Erythroblast (primary cell): ENCODE measurements around the gene TAAR1.
"Not testable (repeated sequence)": the region's sequence is repeated elsewhere in the genome, so short reads cannot be mapped to it uniquely, and the experiment has no call there.

Experiments used
- DNase-seq, 2 experiments: peaks; one replicate each; lab custom pipeline; 2025; lab: John Stamatoyannopoulos, UW
- GATA1 ChIP-seq: IDR thresholded peaks from 2 replicates; pipeline ENCODE4 v1.6.1; 2011; ENCODE audit warnings: low read depth, mild to moderate bottlenecking, control low read depth, low read length, moderate library complexity
- POLR2A ChIP-seq: IDR thresholded peaks from 2 replicates; pipeline ENCODE4 v1.6.1; 2011; ENCODE audit warnings: mild to moderate bottlenecking, low read length

The TAAR1 gene

GRCh38 chr6:132675749-132676148, 16.8 kb upstream of the TAAR1 start:
- DNase-seq = no peak

GRCh38 chr6:132675002-132675401, 16.0 kb upstream of the TAAR1 start:
- TF ChIP-seq GATA1 = no peak
- TF ChIP-seq POLR2A = no peak
- DNase-seq = no peak

More at GRCh38 chr6:132675749-132676148, 16.8 kb upstream of the TAAR1 start:
- no peak for TF ChIP-seq POLR2A
- no peak for TF ChIP-seq GATA1

GRCh38 chr6:132673376-132674094, 14.6 kb upstream of the TAAR1 start:
- DNase-seq = no peak
- TF ChIP-seq POLR2A = no peak
- TF ChIP-seq GATA1 = no peak

GRCh38 chr6:132671295-132671694, 12.3 kb upstream of the TAAR1 start:
- TF ChIP-seq POLR2A (no peak), GATA1 (no peak)
- DNase-seq = no peak

- no peak for TF ChIP-seq GATA1
- peak; percentile 25 to 40 for DNase-seq
Measured at GRCh38 chr6:132669690-132670291, 10.8 kb upstream of the TAAR1 start.

GRCh38 chr6:132666118-132666517, 7.1 kb upstream of the TAAR1 start:
- no peak for TF ChIP-seq POLR2A
- TF ChIP-seq GATA1 = no peak
- no peak for DNase-seq

GRCh38 chr6:132664309-132665034, 5.5 kb upstream of the TAAR1 start:
- no peak for DNase-seq
- no peak for TF ChIP-seq GATA1
- no peak for TF ChIP-seq POLR2A

GRCh38 chr6:132663661-132664060, 4.7 kb upstream of the TAAR1 start:
- DNase-seq = no peak
- TF ChIP-seq GATA1 (no peak), POLR2A (no peak)

- TF ChIP-seq POLR2A (no peak), GATA1 (no peak)
- no peak for DNase-seq
Measured at GRCh38 chr6:132661906-132662305, 2.9 kb upstream of the TAAR1 start.

- no peak for TF ChIP-seq POLR2A
- no peak for TF ChIP-seq GATA1
- no peak for DNase-seq
Measured at GRCh38 chr6:132651062-132651461, 7.9 kb downstream of the TAAR1 start.

GRCh38 chr6:132650429-132650828, 8.6 kb downstream of the TAAR1 start:
- TF ChIP-seq GATA1 = no peak
- no peak for TF ChIP-seq POLR2A
- no peak for DNase-seq

GRCh38 chr6:132648828-132649227, 10.2 kb downstream of the TAAR1 start:
- TF ChIP-seq POLR2A = no peak
- no peak for TF ChIP-seq GATA1
- no peak for DNase-seq

GRCh38 chr6:132648356-132648755, 10.6 kb downstream of the TAAR1 start:
- no peak for TF ChIP-seq GATA1
- TF ChIP-seq POLR2A = no peak
- DNase-seq = no peak

- DNase-seq = no peak
- TF ChIP-seq GATA1 (no peak), POLR2A (no peak)
Measured at GRCh38 chr6:132643547-132643946, 15.4 kb downstream of the TAAR1 start.

GRCh38 chr6:132637135-132637534, 21.8 kb downstream of the TAAR1 start:
- DNase-seq = not testable (repeated sequence)

GRCh38 chr6:132635906-132636305, 23.1 kb downstream of the TAAR1 start:
- DNase-seq = not testable (repeated sequence)

- not testable (repeated sequence) for DNase-seq
Measured at GRCh38 chr6:132635288-132635687, 23.7 kb downstream of the TAAR1 start.
